ENCODE measurements around the gene DNAI2.

Gene DNAI2

DNA sequence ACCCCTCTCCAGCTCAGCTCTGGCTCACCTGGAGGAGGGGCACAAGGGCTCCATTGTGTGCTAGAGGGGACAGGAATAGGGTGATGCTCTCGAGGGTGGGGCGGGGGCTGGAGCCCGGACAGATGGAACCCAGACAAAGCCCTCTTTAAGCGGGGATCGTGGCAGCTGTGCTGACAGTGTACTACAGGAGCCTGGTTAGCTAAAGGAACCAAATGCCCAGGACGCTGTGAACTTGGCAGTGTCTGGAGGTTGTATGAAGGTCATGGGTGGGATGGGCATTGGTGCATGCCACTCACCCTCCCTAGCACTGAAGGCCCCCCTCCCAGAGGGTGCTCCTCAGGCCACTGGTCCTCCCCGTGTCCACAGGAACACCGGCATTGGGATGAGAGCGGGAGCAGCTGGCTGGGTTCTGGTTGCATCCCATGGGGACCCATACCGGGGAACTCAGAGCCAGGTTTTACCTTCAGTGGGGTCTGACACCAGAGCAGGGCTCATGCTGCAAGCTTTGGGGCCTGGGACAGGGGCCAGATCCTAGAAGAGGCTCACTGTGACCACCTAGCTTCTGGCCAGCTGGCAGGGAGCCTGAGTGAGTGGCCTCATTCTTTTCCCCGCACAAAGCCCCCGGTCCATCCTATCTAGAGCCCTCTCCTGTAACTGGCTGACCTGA, 63.9 kb downstream of the DNAI2 start:
- peak in 53 of 56 donors; percentile 12 to 85 (median 66) for DNase-seq

DNA sequence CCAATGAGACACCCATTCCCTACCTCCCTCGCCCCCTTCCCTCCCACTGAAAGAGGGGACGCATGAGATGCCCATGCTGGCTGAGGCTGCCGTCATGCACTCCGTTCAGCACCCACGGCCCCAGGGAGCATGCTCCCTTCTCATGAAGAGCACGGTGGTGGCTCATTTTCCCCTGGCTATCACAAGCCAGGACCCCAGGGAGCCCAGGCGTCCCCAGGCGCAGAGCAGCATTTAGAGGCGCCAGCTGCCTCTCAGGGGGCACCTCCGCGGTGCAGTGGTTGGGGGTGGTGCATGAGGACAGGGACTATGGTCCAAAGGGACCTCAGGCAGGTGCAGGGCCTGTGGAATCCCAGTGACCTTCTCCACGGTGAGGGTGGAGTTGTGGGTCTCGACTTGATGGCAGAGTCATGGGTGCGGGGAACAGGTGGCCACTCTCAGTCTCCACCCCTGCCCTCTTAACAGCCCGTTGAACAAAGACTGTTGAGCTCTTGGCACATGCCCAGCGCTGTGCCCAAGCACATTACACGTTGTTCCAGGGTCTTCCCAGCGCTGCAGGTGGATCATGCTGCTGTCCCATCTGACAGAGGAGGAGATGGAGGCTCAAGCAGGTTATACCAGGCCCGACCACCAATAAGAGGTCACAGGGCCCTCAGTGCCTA, 65.6 kb downstream of the DNAI2 start:
- DNase-seq = peak in 1 of 56 donors; percentile 11

DNA sequence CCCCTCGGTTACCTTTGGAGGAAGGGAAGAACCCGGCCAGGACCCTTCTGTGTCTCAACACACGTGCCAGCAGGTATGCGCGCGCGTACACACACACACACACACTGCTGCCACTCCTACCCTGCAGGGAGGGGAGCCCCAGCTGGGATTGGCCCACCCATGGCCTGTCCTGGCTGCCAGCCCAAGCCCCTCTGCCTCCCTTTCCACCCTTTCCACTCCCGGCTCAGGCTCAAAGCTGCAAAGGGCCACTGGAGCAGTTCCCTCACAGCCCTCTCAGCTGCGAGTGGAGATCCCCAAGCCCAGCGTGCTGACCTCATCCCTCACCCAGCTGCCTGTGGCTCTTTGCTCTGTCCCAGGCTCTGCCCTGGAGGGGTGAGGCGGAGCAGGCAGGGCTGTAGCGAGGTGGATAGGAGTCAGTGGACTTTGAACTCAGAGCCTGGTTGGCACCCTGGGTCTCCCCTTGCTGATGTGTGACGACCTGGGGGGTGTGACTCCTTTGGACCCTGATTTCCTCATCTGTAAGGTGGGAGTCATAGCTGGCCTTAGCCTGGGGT, 66.5 kb downstream of the DNAI2 start:
- DNase-seq = peak in 43 of 56 donors; percentile 14 to 78 (median 46)

DNA sequence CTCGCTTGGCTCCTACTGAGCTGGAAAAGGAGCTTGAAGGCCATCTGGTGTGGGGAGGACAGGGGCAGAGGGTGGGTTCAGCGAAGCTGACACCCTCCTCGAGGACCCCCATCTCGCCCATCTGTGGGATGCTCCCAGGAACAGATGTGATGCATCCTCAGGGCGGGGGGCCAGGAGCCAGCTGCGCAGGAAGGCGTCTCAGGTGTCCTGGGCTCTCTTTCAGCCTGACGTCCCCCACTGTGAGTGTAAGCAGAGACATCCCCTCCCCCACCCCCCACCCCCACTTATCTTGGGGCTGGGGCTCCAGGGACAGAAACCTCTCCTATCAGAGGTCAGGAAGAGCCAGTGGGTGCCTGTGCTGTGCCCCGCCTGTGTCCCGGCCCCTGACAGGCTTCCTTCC, 68.2 kb downstream of the DNAI2 start:
- no peak for DNase-seq

DNA sequence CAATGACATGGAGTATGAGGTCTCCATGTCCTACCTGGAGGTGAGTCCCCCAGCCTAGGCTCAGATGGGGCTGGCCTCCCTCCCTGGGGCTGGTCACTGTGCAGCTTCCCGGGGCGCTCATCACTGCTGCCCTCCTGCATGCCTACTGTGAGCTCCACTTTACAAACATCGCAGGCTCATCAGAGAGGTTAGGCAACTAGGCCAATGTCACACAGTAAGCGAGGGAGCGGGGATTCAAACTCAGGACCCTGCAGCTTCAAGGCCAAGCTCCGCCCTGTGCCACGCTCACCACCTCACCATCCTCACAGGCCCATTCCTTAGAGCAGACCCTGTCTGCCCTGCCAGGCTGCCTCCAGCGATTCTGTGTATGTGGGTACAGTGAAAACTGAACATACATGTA, 69.1 kb downstream of the DNAI2 start:
- no peak for DNase-seq

DNA sequence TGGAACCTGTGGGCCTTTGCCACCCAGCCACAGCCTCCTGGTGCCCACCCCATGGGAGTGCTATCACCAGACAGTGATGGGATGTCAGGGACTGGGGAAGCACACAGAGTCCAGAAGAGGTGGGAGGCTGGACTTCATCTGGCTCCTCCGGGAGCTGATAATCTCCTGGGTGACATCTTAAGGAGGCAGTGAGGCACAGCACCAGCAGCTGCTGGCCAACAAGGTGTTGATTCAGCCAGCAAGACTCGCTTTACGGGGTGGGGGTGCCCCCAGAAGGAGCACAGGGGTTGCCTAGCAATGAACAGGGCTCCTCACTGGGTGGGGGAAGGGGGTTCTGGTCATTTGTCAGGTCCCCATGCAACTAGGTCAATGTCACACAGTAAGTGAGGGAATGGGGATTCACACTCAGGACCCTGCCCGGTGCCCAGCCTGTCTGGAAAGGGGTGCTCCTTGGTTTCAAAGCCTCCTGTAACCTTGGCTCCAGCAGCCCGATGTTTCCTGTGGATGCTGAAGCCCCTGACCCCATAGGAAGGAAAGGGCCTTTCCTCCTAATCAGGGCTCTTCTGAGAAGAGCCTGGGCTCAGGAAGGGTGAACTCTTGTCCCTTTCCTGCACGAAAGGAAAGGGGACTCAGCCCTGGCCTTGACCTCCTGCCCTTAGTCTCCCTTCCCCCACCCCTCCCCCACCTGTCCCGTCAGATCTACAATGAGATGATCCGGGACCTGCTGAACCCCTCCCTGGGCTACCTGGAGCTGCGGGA, 69.7 kb downstream of the DNAI2 start:
- no peak for DNase-seq

DNA sequence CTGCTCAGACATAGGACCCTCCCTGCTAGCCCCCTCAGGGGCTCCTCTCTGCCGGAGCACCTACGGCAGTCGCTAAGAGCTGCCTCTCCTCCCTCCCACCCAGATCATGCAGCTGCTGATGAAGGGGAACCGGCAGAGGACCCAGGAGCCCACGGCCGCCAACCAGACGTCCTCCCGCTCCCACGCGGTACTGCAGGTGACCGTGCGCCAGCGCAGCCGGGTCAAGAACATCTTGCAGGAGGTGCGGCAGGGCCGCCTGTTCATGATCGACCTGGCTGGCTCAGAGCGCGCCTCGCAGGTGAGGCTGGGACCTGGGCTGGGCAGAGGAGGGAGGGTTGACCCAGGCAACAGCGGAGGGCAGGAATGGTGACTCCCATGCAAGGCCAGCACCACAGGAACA, 70.6 kb downstream of the DNAI2 start:
- no peak for DNase-seq

DNA sequence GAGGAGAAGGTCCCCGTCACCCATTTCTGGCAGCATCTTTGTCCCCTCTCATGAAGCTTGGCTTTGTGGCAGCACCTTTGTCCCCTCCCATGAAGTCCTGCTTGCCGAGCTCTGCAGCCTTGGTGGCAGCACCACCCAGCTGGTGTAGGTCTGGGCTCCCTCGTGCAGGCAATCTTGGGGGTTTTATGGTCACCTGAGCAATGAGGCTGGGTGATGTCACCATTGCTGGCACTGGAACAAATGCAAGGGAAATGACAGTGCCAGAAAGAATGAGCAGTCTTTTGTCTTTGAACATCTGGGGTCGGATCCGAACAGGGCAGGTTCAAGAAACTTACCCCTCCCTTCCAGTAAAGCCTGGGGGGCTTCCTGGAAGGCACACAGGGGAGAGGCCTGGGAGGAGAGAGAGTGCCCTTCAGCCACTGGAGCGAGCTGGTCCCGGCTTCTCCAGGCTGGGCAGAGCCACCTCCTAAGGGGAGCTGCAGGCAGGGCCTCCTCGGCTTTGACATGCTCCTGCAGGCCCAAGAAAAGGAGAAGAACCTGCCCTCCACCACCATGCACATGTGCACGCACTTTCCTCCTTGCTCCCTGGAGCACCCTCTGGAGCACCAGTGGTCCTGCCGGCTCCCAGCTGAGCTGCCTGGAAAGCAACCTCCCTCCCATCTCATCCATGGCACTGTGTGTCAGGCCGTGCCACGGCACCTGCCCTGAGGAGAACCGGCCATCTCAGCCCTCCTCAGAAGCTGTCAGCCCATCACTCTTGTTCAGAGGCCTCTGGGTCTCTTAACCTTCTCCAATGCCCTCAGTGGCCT, 71.6 kb downstream of the DNAI2 start:
- DNase-seq = peak in 1 of 56 donors; percentile 12

DNA sequence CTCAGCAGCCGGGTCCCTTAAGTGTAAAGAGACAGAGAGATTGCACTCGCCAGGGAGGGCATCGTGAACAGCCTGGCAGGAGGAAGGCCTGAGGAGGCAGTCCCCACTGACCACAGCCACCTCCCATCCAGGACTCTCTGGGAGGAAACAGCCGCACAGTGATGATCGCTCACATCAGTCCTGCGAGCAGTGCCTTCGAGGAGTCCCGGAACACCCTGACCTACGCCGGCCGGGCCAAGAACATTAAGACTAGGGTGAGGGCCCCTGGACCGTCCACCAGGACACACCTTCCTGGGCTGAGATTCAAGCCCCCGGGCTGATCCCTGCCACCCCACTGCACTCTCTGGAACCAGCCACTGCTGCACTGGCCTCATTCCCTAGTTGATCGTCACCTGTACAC, 73.6 kb downstream of the DNAI2 start:
- no peak for DNase-seq

DNA sequence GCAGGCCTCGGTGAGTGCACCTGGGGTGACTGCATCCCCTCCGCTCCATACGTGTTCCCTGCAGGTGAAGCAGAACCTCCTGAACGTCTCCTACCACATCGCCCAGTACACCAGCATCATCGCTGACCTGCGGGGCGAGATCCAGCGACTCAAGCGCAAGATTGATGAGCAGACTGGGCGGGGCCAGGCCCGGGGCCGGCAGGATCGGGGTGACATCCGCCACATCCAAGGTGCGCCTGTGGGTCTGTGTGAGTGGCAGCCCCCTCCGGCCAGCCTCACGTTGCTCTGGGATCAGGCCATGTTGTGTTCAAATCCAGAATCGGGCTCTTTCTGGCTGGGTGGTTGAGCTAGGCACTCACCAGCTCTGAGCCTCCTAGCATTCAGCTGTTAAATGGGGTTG, 75.1 kb downstream of the DNAI2 start:
- no peak for DNase-seq

DNA sequence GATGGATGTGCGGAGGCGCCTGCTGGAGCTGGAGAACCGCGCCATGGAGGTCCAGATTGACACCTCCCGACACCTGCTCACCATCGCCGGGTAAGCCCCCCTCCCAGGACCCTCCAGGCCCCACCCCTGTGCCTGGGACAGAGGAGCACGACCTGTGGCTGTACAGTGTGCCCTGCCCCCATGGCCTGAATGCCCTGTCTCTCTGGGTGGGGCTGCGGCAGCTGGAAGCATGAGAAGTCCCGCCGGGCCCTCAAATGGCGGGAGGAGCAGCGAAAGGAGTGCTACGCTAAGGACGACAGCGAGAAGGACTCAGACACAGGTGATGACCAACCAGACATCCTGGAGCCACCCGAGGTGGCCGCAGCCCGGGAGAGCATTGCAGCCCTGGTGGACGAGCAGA, 76.5 kb downstream of the DNAI2 start:
- no peak for DNase-seq

DNA sequence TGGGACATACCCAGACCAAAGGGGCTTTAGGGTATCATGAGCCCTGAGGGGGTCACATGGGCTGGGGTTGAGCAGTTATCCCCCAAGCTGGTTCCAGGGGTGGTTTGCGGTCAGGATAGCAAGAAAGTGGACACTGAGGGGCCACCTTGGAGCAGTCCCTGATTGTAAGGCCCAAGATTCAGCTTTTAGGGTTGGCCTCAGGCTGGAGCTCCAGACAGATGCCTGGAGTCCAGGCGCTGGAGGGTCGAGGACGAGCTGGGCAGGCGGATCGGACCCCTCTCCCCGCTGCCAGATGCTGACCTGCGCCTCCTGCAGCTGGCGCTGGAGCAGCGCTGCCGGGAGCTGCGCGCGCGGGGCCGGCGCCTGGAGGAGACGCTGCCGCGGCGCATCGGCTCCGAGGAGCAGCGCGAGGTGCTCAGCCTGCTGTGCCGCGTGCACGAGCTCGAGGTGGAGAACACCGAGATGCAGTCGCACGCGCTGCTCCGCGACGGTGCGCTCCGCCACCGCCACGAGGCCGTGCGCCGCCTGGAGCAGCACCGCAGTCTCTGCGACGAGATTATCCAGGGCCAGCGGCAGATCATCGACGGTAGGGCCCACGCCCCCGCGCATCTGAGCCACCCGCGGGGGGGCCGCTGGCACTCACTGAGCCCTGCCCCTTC, 77.6 kb downstream of the DNAI2 start:
- DNase-seq = peak in 1 of 56 donors; percentile 25

DNA sequence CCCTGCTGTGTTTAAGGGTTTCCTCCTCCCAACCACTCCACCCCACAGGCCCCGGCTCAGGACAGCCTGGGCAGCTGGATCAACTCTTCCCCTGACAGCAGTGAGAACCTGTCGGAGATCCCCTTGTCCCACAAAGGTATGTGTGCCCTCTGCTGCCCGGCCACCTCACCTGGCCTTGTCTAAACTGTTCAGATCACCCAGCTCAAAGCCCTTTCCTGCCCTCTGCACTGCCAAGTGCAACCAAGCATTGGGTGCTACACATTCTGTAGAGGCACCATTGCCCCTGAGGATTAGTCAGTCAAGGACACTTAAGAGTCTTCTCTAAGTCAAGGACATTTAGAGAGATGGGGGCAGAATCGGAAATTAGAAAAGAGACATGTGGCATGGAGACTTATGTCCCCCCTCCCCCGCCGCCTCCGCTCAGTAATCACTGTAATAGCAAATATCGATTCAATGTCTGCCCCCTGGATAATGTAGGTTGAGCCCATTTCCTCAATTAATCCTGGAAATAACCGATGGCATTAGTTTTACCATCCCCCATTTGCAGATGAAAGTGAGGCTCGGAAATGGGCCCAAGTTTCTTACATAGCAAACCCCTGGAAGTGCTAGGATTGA, 79.5 kb downstream of the DNAI2 start:
- DNase-seq = no peak

DNA sequence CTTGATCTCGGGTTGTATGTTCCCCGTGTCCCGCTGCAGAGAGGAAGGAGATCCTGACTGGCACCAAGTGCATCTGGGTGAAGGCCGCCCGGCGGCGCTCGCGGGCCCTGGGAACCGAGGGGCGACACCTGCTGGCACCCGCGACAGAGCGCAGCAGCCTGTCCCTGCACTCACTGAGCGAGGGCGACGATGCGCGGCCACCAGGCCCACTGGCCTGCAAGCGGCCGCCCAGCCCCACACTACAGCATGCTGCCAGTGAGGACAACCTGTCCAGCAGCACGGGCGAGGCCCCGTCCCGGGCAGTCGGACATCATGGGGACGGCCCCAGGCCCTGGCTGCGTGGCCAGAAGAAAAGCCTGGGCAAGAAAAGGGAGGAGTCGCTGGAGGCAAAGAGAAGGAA, 80.1 kb downstream of the DNAI2 start:
- peak in 22 of 56 donors; percentile 4 to 58 (median 18) for DNase-seq

DNA sequence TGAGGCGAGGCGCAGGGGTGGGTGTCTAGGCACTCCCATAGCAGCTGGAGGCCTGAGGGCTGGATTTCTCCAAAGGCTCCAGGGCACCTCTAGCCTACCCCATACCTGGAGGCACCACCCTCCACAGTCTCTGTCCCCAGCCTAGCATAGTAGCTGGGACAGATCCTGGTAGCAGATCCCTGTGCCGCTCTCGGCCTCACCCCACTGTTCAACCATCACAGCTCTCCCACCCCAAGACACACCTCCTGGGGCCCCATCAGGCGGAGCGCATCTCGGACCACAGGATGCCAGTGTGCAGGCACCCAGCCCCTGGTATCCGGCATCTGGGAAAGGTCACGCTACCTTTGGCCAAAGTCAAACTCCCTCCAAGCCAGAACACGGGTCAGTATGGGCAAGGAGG, 80.5 kb downstream of the DNAI2 start:
- DNase-seq = no peak

DNA sequence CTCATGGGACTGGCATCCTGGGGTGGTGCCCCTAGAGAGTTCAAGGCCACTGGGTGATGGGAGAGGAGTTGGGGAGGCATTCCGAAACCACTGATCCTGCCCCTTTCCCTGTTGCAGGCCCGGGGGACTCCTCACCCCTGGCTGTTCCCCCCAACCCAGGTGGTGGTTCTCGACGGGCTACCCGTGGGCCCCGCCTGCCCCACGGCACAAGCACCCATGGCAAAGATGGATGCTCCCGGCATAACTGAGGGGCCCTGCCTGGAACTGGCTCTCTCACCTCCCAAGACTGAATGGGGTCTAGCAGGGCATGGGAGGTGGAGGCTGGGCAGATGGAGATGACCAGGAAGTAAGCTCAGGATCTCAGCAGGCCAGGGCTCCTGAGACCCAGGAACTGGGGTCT, 81.0 kb downstream of the DNAI2 start:
- DNase-seq = no peak

DNA sequence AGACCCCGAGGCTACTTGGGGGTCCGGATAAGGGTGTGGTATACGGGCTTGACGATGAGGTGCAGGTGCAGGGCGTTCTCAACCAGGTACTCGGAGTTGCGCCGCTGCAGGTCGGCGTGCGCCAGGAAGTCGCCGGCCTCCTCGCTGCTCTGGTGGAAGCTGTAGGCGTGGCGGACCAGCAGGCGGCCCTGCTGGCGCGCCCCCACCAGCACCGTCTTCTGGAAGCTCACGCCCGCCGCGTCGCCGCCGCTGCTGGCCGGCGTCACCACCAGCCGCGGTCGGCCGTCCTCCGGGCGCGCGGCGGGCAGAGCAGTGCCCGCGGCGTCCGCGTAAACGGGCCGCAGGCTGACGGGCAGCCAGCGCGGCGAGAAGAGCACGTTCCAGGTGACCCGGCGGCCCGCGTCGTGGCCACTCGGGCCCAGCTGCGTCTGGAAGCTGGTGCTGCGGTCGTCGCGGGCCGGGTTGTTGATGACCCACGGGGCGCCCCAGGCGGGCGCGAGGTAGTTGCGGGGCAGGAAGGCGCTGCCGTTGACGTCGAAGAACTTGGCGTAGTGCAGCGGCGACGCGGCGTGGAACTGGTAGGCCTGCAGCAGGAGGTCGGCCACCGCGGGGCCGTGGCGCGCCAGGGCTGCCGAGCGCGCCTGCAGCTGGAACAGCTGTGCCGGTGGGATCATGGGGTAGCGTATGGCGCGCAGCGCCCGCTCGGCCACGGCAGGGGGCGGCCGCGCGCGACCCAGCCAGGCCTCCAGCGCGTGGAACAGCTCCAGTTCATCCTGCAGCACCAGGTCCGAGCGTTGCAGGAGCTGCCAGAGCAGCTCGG, 82.8 kb downstream of the DNAI2 start:
- DNase-seq = no peak

DNA sequence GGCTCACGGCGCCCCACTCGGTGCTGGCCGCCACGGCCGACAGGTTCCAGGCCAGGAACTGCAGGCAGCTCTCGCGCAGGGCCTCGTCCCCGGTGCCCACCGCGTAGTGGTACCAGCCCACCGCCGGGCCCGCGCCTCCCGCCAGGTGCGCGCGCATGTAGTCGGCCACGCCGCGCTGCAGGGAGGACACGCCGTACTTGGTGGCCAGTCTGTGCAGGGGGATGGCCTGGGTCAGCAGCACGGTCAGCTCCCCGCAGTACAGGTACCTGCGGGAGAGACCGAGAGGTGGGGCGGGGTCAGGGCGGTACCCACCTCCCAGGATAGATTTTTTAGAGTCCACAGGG, 83.4 kb downstream of the DNAI2 start:
- no peak for DNase-seq

DNA sequence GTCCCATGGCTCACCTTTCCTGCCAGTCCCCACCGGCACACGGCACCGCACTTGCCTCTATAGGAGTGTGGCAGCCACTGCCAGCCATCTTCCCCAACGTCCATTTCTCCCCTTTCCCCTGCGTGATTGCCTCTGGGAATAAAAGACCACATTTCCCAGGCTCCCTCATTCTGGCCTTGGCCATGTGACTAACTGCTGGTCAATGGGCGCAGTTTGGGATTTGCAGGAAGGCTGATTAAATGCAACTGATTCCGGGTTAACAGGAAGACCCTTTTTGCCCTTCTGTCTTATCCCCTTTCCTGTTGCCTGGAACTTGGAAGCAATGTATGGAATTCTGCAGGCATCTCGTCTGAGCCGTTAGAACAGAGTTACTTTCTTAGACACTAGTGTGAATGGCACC, 84.7 kb downstream of the DNAI2 start:
- DNase-seq = no peak

DNA sequence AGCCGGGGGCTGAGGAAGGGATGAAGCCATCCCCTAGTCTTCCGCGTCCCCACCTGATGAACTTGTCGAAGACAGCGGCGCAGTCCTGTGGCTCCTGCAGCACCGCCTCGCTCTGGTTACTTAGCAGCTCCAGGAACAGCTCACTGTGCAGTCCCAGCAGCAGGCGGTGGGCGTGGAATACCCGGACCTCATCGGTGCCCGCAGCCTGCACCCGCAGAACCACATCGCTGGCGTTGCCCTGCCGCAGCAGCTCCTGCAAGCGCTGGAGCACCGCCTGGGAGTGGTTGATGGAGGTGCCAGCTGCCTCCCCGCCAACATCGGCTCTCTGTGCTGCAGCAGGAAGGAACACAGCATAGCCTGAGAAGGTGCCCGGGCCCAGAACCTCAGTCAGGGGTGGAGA, 85.9 kb downstream of the DNAI2 start:
- no peak for DNase-seq
